Caco-2 (cell line): ENCODE data around the gene KPNA1. TPM values are rescaled to one million over a fixed set of nuclear protein-coding genes. Genes with fewer than 3 reads are reported as not detected.

Experiments
- BruUV-seq: library from RNA; stranded (reverse); fragments of 400-500 nt; replicated peaks from 2 replicates; lab custom pipeline; 2021; lab: Mats Ljungman, UMichigan
- CTCF ChIA-PET: fragments of 300-600 bp; sonication (Branson Sonifier 250); formaldehyde crosslinking; loops from one replicate; lab custom pipeline; 2022; ENCODE audit warnings: antibody characterized with exemption; lab: Charles Lee
- POLR2A ChIA-PET: fragments of 300-600 bp; sonication (Branson Sonifier 250); formaldehyde crosslinking; loops from one replicate; lab custom pipeline; 2022; ENCODE audit warnings: antibody characterized with exemption; lab: Charles Lee
- DNase-seq, 2 experiments: peaks; one replicate each; pipeline versions ENCODE4 v3.0.0 to v3.0.0-alpha.2; 2020 to 2022
- H3K27me3 ChIP-seq: replicated peaks from 2 replicates; pipeline ENCODE4 v1.6.0; 2011; ENCODE audit warnings: low read length; ENCODE audit not compliant: control insufficient read depth, insufficient read depth
- H3K36me3 ChIP-seq: 2 replicates; pipeline ENCODE4 v1.5.1; 2011; ENCODE audit warnings: low read length; ENCODE audit not compliant: control insufficient read depth, insufficient read depth
- H3K4me1 ChIP-seq: fragments of 250-450 bp; sonication (Bioruptor Pico); 2 replicates; pipeline ENCODE4 v1.5.1; 2020; ENCODE audit warnings: mild to moderate bottlenecking
- H3K4me3 ChIP-seq: 2 replicates; pipeline ENCODE4 v1.5.1; 2011; ENCODE audit warnings: low read depth, mild to moderate bottlenecking, control low read depth, low read length
- H3K9me3 ChIP-seq: fragments of 250-450 bp; sonication (Bioruptor Pico); 2 replicates; pipeline ENCODE4 v1.5.1; 2020; ENCODE audit warnings: mild to moderate bottlenecking, moderate library complexity
- H3K27ac Mint-ChIP-seq: one replicate; pipeline ENCODE4 v1.8.0; 2022; ENCODE audit warnings: mixed read lengths; ENCODE audit not compliant: unreplicated experiment
- H3K27me3 Mint-ChIP-seq: one replicate; pipeline ENCODE4 v1.8.0; 2022; ENCODE audit warnings: mixed read lengths; ENCODE audit not compliant: insufficient read depth, unreplicated experiment
- H3K36me3 Mint-ChIP-seq: one replicate; pipeline ENCODE4 v1.8.0; 2022; ENCODE audit warnings: mild to moderate bottlenecking, mixed read lengths; ENCODE audit not compliant: insufficient read depth, unreplicated experiment
- H3K4me1 Mint-ChIP-seq: one replicate; pipeline ENCODE4 v1.8.0; 2022; ENCODE audit warnings: low read depth, mixed read lengths; ENCODE audit not compliant: unreplicated experiment
- H3K4me3 Mint-ChIP-seq: one replicate; pipeline ENCODE4 v1.8.0; 2022; ENCODE audit warnings: mild to moderate bottlenecking, moderate library complexity, mixed read lengths; ENCODE audit not compliant: unreplicated experiment
- H3K9me3 Mint-ChIP-seq: one replicate; pipeline ENCODE4 v1.8.0; 2022; ENCODE audit warnings: mixed read lengths; ENCODE audit not compliant: unreplicated experiment
- CTCF ChIP-seq, 2 experiments: fragments of 200-600 bp in 1 of 2; IDR thresholded peaks; 1 replicate in 1 of 2; 2 replicates in 1 of 2; pipeline versions ENCODE4 v1.5.1 to v1.8.0; 2011 to 2022; ENCODE audit warnings: antibody characterized with exemption in 1 of 2, control low read depth in 1 of 2, inconsistent platforms in 1 of 2, low read depth in 1 of 2, low read length in 1 of 2, mild to moderate bottlenecking in 1 of 2, moderate library complexity in 1 of 2; ENCODE audit not compliant: insufficient read depth in 1 of 2, severe bottlenecking in 1 of 2, unreplicated experiment in 1 of 2
- intact Hi-C: fragments of 100-400 bp; cut with micrococcal nuclease; formaldehyde crosslinking; loops from one replicate; pipeline ENCODE4 v1.10.0; 2022; ENCODE audit not compliant: unreplicated experiment
- total RNA-seq: library from RNA; stranded (reverse); gene quantifications from 2 replicates; pipeline ENCODE4 v1.2.3, GENCODE V29; 2022

The KPNA1 gene
- total RNA-seq, 1 experiment from 2014 or later, result 82.0 TPM

GRCh38 chr3:122395582-122395981 lies 119.2 kb downstream of the KPNA1 start:
- Histone ChIP-seq H3K9me3 (no peaks in the 10 kb centered on the region), H3K4me3 (no peak overlapping the region), H3K4me1 (0 out of 2 replicates have a peak, but pooled peaks cover 4% of the 10 kb centered on the region), H3K27me3 (no peaks in the 10 kb centered on the region), H3K36me3 (no peaks in the 10 kb centered on the region)
- no peak overlapping the region for H3K4me3 Mint-ChIP-seq
- H3K36me3 Mint-ChIP-seq, result no peaks in the 10 kb centered on the region
- intact Hi-C loops, result loop anchor here (5.0 kb wide), 1 partner anchor 167 kb away; the partner anchor contains the start of genes DTX3L and PARP9
- no peak overlapping the region for H3K27ac Mint-ChIP-seq
- no TSS peak for BruUV-seq
- H3K4me1 Mint-ChIP-seq, result no peaks in the 10 kb centered on the region
- no peaks in the 10 kb centered on the region for H3K9me3 Mint-ChIP-seq
- ChIA-PET CTCF (no interaction called here), POLR2A (no interaction called here)
- H3K27me3 Mint-ChIP-seq, result no peaks in the 10 kb centered on the region
- TF ChIP-seq CTCF (IDR thresholded peaks at IDR 0.05; ENCODE audit: insufficient read depth in 1 of 2, low read depth in 1 of 2, low read length in 1 of 2, severe bottlenecking in 1 of 2, unreplicated experiment in 1 of 2), result no peak
- DNase-seq, result no peak

GRCh38 chr3:122394173-122394572 lies 120.6 kb downstream of the KPNA1 start:
- intact Hi-C loops, result no loop called here
- no peaks in the 10 kb centered on the region for H3K4me1 Mint-ChIP-seq
- Histone ChIP-seq H3K27me3 (no peaks in the 10 kb centered on the region), H3K36me3 (no peaks in the 10 kb centered on the region), H3K4me1 (0 out of 2 replicates have a peak, but pooled peaks cover 4% of the 10 kb centered on the region), H3K9me3 (no peaks in the 10 kb centered on the region), H3K4me3 (no peak overlapping the region)
- TF ChIP-seq CTCF (IDR thresholded peaks at IDR 0.05; ENCODE audit: insufficient read depth in 1 of 2, low read depth in 1 of 2, low read length in 1 of 2, severe bottlenecking in 1 of 2, unreplicated experiment in 1 of 2), result no peak
- no peaks in the 10 kb centered on the region for H3K9me3 Mint-ChIP-seq
- no peak overlapping the region for H3K4me3 Mint-ChIP-seq
- no peaks in the 10 kb centered on the region for H3K27me3 Mint-ChIP-seq
- no TSS peak for BruUV-seq
- no peak overlapping the region for H3K27ac Mint-ChIP-seq
- H3K36me3 Mint-ChIP-seq, result no peaks in the 10 kb centered on the region
- ChIA-PET CTCF (interaction anchor here (1.1 to 1.8 kb wide), 2 partner anchors 10 to 21 kb away, joined by 3 to 40 read pairs; partner anchors contain the start of genes FAM162A and WDR5B), POLR2A (no interaction called here)
- DNase-seq, result peak; percentile 11 to 32

- no peak overlapping the region for H3K4me3 Mint-ChIP-seq
- CTCF ChIA-PET, result interaction anchor here (0.6 to 1.8 kb wide), 10 partner anchors 9 to 592 kb away, joined by 3 to 40 read pairs (median 4); partner anchors contain the start of genes FAM162A and WDR5B
- H3K36me3 Mint-ChIP-seq, result no peaks in the 10 kb centered on the region
- no TSS peak for BruUV-seq
- peak in 1 of 2 experiments; percentile 39 for DNase-seq
- H3K9me3 Mint-ChIP-seq, result no peaks in the 10 kb centered on the region
- H3K27ac Mint-ChIP-seq, result no peak overlapping the region
- Histone ChIP-seq H3K4me3 (no peak overlapping the region), H3K4me1 (0 out of 2 replicates have a peak, but pooled peaks cover 4% of the 10 kb centered on the region), H3K36me3 (no peaks in the 10 kb centered on the region), H3K27me3 (no peaks in the 10 kb centered on the region), H3K9me3 (no peaks in the 10 kb centered on the region)
- TF ChIP-seq CTCF (IDR thresholded peaks at IDR 0.05; ENCODE audit: insufficient read depth in 1 of 2, low read depth in 1 of 2, low read length in 1 of 2, severe bottlenecking in 1 of 2, unreplicated experiment in 1 of 2), result peak; percentile 54 to 73
- POLR2A ChIA-PET, result interaction anchor here (0.6 to 1.5 kb wide), 2 partner anchors 9 to 600 kb away, joined by 3 to 11 read pairs; partner anchors contain the start of gene FAM162A
- no peaks in the 10 kb centered on the region for H3K4me1 Mint-ChIP-seq
- intact Hi-C loops, result loop anchor here (1.0 to 2.0 kb wide), 2 partner anchors 24 to 286 kb away; partner anchors contain the start of gene WDR5B
- H3K27me3 Mint-ChIP-seq, result no peaks in the 10 kb centered on the region
Observed at GRCh38 chr3:122392868-122393844, 121.6 kb downstream of the KPNA1 start.
